Heart left ventricle (tissue), 16 donors: ENCODE data around the gene ABL1. TPM values are rescaled to one million over a fixed set of nuclear protein-coding genes. Genes with fewer than 3 reads are reported as not detected.

ENCODE experiments used
- ATAC-seq, 4 donors: fragments of 200-7000 bp; cut with Tn5 transposase; one replicate each; pipeline ENCODE4 v1.9.1; 2020 to 2022; ENCODE audit warnings: moderate library complexity in 4 of 4, mild to moderate bottlenecking in 3 of 4, moderate number of reproducible peaks in 1 of 4
- DNase-seq, 5 donors: peaks; one replicate each; pipeline ENCODE4 v3.0.0-alpha.2; 2020
- H3K27ac ChIP-seq, 12 donors: fragments of 200-600 bp; sonication (generic) in 4 of 12; one replicate each; pipeline versions ENCODE4 v1.5.0 to v1.8.0; 2016 to 2022; ENCODE audit warnings: mild to moderate bottlenecking in 2 of 12
- H3K27me3 ChIP-seq, 9 donors: fragments of 200-600 bp; sonication (generic) in 2 of 9; one replicate each; pipeline versions ENCODE4 v1.5.1 to v1.8.0; 2016 to 2022; ENCODE audit warnings: mild to moderate bottlenecking in 3 of 9
- H3K36me3 ChIP-seq, 9 donors: fragments of 200-600 bp; sonication (generic) in 2 of 9; one replicate each; pipeline versions ENCODE4 v1.5.0 to v1.8.0; 2018 to 2022; ENCODE audit warnings: mild to moderate bottlenecking in 2 of 9
- H3K4me1 ChIP-seq, 12 donors: fragments of 200-600 bp; sonication (generic) in 4 of 12; one replicate each; pipeline versions ENCODE4 v1.5.0 to v1.8.0; 2016 to 2022; ENCODE audit warnings: mild to moderate bottlenecking in 3 of 12
- H3K4me3 ChIP-seq, 12 donors: fragments of 200-600 bp; sonication (generic) in 4 of 12; one replicate each; pipeline versions ENCODE4 v1.5.0 to v1.8.0; 2017 to 2022; ENCODE audit warnings: mild to moderate bottlenecking in 9 of 12, moderate library complexity in 4 of 12
- H3K9me3 ChIP-seq, 12 donors: fragments of 200-600 bp; sonication (generic) in 4 of 12; one replicate each; pipeline versions ENCODE4 v1.5.0 to v1.8.0; 2016 to 2022; ENCODE audit warnings: mild to moderate bottlenecking in 1 of 12
- CTCF ChIP-seq, 12 donors: fragments of 200-600 bp; sonication (generic) in 4 of 12; IDR thresholded peaks; one replicate each; pipeline versions ENCODE4 v1.5.0 to v1.8.0; 2018 to 2022; ENCODE audit warnings: antibody characterized with exemption in 12 of 12, mild to moderate bottlenecking in 5 of 12
- POLR2A ChIP-seq, 2 donors: fragments of 450-650 bp; IDR thresholded peaks; one replicate each; pipeline ENCODE4 v1.6.1; 2017; ENCODE audit warnings: antibody characterized with exemption in 2 of 2, mild to moderate bottlenecking in 2 of 2, moderate library complexity in 2 of 2
- WGBS, 4 donors: extraction: QIAGEN DNeasy Blood & Tissue Kit in 2 of 4; methylation state at CpG; one replicate each; pipeline versions ENCODE4 v1.1.5 to v1.1.7; 2013 to 2018; 5-methylcytosine and 5-hydroxymethylcytosine counted together
- intact Hi-C, 10 donors: fragments of 100-400 bp; cut with DNase I; formaldehyde crosslinking; loops; one replicate each; pipeline versions ENCODE4 v1.11.1 to v1.14.2; 2022
- polyA plus RNA-seq, 2 donors: library from polyadenylated mRNA; stranded (reverse); fragments of 200-250 nt; gene quantifications; one replicate each; pipeline ENCODE4 v1.2.3, GENCODE V29; 2013
- total RNA-seq, 9 donors: library from RNA; depleted of rRNA in 2 of 9; stranded (reverse); fragments of >200 nt in 2 of 9; fragmentation: NEBNext Ultra II Directional in 3 of 9; extraction: Animal tissue kit (Norgen Biotek cat#: 25700) in 3 of 9; gene quantifications; one replicate each; pipeline versions ENCODE4 v1.1.0 to v1.2.4, GENCODE V29; 2016 to 2023
- donor health status: ischemic (EF 13 %, LVEDD 7.1; RV severe dilation, severe dysfunction).
- donor health status: healthy with polysubstance abuse.
- donor health status: DM: no; HTN: yes; CAD: no.
- donor health status: DM: no; HTN: no; CAD: no.
- donor health status: ischemic (EF 25% LVEDD 6.9; RV normal size, moderate dysfunction).
- donor health status: ischemic (EF 25% LVEDD 5.7; RV mildly dilated, moderate dysfunction).
- donor health status: healthy.
- donor health status: DM: yes; HTN: yes; CAD: no.
- donor health status: ischemic (EF 35%, LVEDD 5.7; RV mildly dilated, moderate dysfunction).
- donor health status: nonischemic (EF 11% LVEDD 7.7; RV severe dilation, severe dysfunction).
- donor health status: DM: yes; HTN: yes; CAD: no.
- donor health status: PGD.
- donor health status: ischemic (EF 29% LVEDD 5.4; RV normal size, mild dysfunction).
- donor health status: nonischemic (EF 23%, LVEDD 6.1; RV moderate dilation, normal function).

ABL1 gene
- total and polyA plus RNA-seq, 11 donors: 13.2 to 49.8 (median 33.8) TPM

GRCh38 chr9:130936285-130937117, 101.4 kb downstream of the ABL1 start:
- Histone ChIP-seq H3K9me3 (no peaks in the 10 kb centered on the region), H3K4me3 (no peak overlapping the region), H3K4me1 (peaks cover 0 to 56% (median 22%) of the 10 kb centered on the region in 12 donors), H3K27ac (no peak overlapping the region), H3K27me3 (peaks cover 50 to 96% (median 74%) of the 10 kb centered on the region in 9 donors), H3K36me3 (no peaks in the 10 kb centered on the region)
- intact Hi-C loops: loop anchor here in 3 of 10 donors (2.0 to 5.0 kb wide), 3 partner anchors 61 to 164 kb away; no protein-coding TSS in a partner anchor
- TF ChIP-seq POLR2A (IDR thresholded peaks at IDR 0.05): no peak
- TF ChIP-seq CTCF (IDR thresholded peaks at IDR 0.05): no peak
- DNase-seq (peak in 1 of 5 donors; percentile 37), ATAC-seq (no peak)
- WGBS, 4 donors: 58 to 73% (median 65%) methylated on average over 8 to 12 of the region's 12 CpGs

Other genes starting within 250 kb of the ABL1 start
- gene PRDM12, start 170.7 kb upstream of the ABL1 start, total RNA-seq: under 1 TPM in 1 of 9 donors, not detected in 8; 0.14 TPM
- not detected for gene PRDM12, start 170.7 kb upstream of the ABL1 start, polyA plus RNA-seq
- gene EXOSC2, start 141.5 kb upstream of the ABL1 start, total RNA-seq: 10 to 100 TPM; 10.6 to 16.0 (median 13.1) TPM
- 10 to 100 TPM; 10.6 to 19.7 TPM for gene EXOSC2, start 141.5 kb upstream of the ABL1 start, polyA plus RNA-seq
- not detected for gene QRFP, start 61.6 kb downstream of the ABL1 start, total RNA-seq
- gene QRFP, start 61.6 kb downstream of the ABL1 start, polyA plus RNA-seq: not detected
- gene FIBCD1, start 104.0 kb downstream of the ABL1 start, total RNA-seq: 1 to 10 TPM in 4 of 9 donors, under 1 TPM in 3, not detected in 2; 0.24 to 2.3 (median 1.1) TPM
- 1 to 10 TPM; 2.9 to 3.9 TPM for gene FIBCD1, start 104.0 kb downstream of the ABL1 start, polyA plus RNA-seq
- gene LAMC3, start 173.9 kb downstream of the ABL1 start, total RNA-seq: 1 to 10 TPM in 3 of 9 donors, under 1 TPM in 6; 0.11 to 1.8 (median 0.69) TPM
- under 1 TPM; 0.27 to 0.67 TPM for gene LAMC3, start 173.9 kb downstream of the ABL1 start, polyA plus RNA-seq